ENCODE measurements around the gene FHOD3.
"Not testable (repeated sequence)": the region's sequence is repeated elsewhere in the genome, so short reads cannot be mapped to it uniquely, and the experiment has no call there.

The FHOD3 gene

GRCh38 chr18:36352384-36352783 lies 54.9 kb downstream of the FHOD3 start:
- no peak for DNase-seq

GRCh38 chr18:36354989-36355388 lies 57.5 kb downstream of the FHOD3 start:
- DNase-seq, result no peak

DNA sequence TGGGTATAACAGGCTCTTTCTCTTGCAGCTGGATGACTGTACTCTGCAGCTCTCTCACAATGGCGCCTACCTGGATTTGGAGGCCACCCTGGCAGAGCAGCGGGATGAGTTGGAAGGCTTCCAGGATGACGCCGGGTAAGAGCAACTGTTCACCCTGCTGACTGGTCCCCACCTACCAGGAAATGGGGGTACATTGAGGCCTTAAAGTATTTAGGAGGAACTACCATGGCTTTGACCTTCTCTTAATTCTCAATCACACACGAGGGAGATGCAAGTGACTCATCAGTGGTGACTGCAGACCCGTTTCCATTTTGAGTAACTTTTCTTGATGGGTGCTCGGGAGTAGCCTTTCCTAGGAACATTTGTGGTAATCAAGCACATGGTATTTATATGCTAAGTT lies 58.0 kb downstream of the FHOD3 start:
- DNase-seq, result no peak

- not testable (repeated sequence) for DNase-seq
Measured at GRCh38 chr18:36356741-36357140, 59.2 kb downstream of the FHOD3 start.

DNA sequence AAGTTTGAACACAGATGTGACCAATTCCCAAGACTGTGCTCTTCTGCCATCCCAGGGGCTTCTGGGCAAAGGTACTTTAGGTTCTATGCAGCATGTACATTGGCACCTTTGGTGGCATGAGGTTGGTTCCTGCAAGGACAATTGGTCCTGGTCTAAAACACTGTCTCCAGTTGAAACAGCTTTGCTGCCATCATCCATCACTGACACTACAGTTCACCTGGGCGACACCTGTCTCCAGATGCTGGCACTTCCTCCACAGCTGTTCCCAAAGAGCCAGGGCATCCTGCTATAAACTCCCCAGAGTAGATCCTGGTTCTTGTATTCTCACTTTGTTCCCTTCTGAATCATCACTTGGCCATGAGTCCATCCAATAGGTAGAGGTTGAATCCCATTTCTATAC lies 60.6 kb downstream of the FHOD3 start:
- no peak for DNase-seq

DNA sequence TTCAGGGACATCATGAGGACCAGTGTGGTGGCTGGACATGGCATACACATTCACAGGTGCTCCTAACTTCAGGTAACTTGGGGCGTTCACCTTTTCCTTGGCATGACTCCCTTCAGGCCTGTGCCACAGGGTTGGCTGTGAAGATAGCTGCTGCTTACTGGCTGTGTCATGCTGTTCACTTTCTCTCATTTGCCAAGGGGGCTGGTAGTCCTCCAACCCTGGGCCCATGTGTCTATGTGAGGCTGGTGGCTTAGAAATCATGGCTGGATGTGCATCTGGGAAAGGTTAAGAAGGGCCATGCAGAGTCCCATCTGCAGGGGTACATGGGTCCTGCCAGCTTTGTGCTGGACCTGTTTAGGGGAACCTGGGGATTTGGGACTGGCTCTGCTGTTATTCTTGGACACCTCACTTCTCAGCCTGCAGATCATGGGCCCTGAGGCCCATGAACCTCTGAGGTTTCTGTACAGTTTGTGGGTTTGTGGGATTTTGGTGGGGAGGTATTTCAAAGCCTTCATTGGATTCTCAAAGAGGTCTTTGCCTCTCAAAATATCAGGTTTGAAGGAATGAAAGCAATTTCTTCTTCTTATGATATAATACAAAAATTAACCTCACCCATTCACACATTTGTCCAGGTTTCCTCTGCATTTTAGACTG lies 62.9 kb downstream of the FHOD3 start:
- no peak for DNase-seq

DNA sequence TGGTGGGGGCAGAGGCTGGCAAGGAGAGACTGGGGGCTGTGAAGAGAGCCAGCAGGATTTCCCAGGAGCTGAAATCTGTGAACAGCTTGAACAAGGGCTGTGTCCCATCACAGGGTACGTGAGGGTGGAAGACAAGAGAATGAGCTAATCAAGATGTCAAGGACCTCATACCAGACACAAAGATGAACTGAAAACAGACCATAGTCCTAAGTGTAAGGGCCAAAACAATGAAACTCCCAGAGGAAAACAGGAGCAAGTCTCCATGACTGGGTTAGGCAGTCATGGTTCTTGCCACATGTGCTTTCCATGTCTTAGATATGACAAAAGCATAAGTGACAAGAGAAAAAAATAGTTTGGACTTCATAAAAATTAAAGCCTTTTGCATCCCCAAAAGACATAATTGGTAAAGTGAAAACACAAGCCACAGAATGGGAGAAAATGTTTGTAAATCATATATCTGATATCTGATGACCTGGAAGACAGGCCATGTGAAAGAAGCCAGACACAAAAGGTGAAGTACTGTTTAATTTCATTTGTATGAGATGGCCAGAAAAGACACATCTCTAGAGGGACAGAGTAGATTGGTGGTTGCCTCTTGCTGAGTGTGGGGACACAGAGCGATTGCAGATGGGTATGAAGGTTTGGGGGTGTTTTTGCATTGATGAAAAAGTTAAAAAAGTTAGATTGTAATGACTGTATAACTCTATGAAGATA lies 67.6 kb downstream of the FHOD3 start:
- DNase-seq, result no peak

DNA sequence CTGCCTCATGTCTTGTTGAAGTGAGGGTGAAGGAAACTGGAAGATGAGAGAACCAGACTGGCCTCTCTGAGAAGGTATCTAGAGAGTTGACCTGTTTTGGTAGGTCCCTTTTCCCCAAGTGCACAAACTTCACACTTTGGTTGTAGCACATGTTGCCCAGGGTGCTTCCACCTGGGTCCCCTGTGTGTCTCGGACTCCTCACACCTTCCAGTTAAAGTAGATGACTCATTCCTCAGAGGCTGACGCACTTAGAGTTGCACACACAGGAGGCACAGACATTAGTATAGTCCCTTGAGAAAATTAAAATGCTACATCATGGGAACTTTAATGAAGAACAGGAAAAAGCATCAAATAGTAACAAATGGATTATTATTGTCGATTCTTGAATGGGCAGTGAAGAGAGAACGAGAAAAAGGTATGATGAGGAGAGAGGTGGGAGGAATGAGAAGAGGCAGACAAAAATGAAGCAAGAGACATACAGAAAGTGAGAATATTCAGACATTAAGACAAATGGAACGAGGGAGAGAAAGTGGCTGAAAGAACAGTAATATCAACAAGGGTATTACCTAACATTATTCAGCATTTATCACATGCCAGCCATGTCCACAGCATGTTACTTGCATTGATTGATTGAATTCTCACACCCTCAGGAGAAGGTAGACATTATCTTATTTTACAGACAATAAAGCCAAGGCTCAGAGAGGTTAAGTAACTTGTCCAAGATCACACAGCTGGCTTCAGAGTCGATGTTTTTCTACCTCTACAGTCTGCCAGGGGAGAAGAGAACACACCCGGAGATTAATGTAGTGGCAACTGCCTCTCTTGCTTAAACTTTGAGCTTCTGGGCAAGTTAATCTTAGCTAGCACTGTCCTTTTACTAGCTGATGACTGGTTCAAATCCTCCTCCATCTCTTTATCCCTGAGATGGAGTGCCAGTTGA lies 68.6 kb downstream of the FHOD3 start:
- DNase-seq, result no peak

GRCh38 chr18:36366994-36367839 lies 69.7 kb downstream of the FHOD3 start:
- no peak for DNase-seq

DNA sequence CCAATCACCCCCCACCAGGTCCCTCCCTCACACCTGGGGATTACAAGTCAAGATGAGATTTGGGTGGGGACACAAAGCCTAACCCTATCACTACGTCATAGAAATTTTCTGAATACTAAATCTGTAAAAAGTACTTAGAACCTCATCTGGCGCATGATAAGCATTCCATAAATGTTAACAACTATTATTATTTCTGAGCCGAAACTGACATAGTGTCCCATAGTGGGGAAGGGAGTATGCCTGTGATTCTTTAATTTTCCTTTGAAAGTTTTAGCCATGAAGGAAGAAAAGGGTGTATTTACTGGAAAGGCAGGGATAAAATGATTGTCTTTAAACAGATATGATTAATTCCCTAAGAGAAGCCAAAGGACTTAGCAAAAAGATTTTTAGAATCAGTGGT lies 71.4 kb downstream of the FHOD3 start:
- DNase-seq, result no peak

GRCh38 chr18:36372903-36373311 lies 75.4 kb downstream of the FHOD3 start:
- DNase-seq, result no peak

- DNase-seq, result no peak
Measured at GRCh38 chr18:36374262-36374661, 76.7 kb downstream of the FHOD3 start.

DNA sequence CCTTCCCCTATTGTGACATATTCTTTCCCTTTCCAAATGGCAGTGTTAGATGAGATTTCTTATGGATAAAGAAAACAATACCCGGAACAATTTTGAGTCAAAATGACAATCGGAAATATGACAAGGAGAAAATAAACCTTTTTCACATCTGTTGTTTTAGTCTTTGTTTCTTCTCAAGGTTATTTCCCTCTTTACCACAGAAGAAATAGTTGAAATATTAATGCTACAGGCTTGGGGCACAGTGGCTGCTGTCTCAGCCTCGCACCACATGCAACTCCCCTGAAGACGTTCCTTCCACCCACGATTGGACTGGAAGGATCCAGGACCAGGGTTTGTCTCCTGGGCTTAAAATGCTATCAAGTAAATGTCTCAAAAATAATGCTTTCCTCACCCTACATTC lies 77.6 kb downstream of the FHOD3 start:
- DNase-seq, result no peak

GRCh38 chr18:36376361-36376760 lies 78.8 kb downstream of the FHOD3 start:
- no peak for DNase-seq

DNA sequence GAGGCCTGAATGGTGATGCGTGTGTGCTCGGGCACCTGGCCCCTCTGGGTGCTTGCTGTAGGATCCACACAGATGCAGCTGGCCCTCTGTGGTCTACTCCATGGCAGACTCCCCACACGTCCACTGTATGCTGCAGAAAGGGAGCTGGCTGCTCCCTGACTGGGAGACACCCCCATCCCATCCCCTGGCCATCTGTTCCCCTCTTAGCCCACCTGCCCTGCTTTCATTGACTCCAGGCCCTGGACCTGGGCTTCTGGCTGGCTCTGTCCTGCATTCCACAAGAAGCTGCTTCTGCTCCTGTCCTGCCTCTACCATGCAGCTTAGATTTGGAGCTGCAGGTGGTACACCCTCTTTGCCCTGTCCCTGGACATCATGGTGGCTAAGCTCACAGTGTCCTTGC lies 80.1 kb downstream of the FHOD3 start:
- no peak for DNase-seq

GRCh38 chr18:36378205-36378604 lies 80.7 kb downstream of the FHOD3 start:
- DNase-seq, result no peak

DNA sequence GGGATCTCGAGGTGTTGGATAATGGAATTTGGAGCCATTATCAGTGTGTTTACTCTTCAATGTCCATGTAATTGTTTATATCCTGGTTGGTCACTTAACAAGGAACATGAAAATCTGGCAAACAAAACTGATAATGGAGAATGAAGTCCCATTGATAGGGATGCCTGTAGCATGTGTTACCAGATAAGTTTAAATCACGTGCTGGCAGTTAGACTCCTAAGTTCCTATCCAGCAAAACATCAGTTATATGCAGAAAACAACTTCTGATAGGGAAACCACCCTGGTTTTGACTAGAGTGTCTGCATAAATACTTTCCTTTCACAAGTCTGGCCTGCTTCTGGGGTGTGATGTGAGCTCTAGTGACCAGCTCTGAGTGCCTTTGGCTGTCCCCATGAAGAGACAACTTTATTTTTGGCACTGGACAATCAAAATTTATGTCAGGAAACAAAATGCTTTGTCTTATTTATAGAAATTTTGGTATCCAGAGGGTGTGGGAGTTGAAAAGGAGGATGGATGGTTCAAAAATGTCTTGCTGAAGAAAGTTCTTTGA lies 82.0 kb downstream of the FHOD3 start:
- DNase-seq, result no peak

DNA sequence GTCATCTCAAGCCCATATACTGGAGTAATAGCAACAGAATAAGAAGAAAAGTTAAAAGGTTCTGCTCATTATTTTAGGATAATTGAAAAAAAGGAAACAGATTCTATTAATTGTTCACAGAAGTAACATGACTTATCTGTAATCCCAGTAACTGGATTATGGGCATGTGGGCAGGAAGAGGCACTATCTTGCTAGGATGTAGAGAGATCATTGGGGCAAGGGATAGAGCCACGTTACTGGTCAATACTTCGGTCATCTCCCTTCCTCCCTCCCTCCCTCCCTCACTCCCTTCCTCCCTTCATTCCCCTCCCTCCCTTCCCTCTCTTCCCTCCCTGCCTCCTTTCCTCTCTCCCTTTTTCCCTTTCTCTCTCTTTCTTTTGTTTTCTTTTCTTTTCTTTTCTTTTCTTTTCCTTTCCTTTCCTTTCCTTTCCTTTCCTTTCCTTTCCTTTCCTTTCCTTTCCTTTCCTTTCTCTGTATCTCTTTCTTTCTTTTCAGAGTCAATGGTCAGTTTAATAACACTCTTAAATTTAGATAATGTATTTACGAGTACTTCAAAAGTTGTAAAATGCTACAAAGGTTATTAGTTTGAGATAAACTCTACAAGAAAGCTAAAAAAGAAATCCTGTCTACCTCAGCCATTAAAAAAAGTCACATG lies 82.8 kb downstream of the FHOD3 start:
- no peak for DNase-seq

DNA sequence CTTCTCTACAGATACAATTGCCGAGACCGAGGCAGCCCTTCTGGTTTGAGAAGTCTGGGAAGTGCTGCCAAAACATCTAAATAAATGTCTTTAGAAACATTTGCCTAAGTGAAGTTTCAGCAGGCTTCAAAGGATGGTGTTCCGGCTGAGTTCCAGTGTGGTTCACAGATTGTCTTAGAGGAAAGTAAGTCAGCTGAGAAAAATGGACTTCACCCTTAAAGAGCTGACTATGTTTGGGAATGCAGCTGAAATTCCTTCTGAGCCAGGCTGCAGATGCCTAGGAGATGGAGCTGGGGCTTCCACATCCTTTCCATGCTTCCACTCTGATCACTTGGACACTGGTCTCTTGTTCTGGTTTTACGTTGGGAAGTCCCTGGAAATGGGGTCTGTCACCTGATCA lies 83.6 kb downstream of the FHOD3 start:
- no peak for DNase-seq

DNA sequence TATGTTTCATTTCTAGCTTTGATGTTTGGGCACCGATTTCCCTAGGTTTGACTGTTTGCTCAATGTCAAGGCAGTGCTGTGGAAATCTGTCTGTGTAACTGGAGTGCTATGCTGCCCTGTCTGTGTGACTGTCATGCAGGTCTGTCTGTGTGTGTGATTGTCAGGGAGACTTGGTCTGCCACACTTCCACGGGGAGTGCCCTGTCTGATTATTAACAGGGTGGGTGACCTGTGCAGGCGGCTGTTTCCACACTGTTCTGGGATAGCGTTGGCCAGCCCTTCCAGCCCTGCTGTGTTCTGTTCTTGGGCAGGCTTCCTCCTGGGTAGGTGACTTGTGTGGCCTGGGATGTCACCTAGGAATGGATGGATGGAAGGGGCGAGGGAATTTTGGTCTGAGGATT lies 85.3 kb downstream of the FHOD3 start:
- DNase-seq, result no peak

DNA sequence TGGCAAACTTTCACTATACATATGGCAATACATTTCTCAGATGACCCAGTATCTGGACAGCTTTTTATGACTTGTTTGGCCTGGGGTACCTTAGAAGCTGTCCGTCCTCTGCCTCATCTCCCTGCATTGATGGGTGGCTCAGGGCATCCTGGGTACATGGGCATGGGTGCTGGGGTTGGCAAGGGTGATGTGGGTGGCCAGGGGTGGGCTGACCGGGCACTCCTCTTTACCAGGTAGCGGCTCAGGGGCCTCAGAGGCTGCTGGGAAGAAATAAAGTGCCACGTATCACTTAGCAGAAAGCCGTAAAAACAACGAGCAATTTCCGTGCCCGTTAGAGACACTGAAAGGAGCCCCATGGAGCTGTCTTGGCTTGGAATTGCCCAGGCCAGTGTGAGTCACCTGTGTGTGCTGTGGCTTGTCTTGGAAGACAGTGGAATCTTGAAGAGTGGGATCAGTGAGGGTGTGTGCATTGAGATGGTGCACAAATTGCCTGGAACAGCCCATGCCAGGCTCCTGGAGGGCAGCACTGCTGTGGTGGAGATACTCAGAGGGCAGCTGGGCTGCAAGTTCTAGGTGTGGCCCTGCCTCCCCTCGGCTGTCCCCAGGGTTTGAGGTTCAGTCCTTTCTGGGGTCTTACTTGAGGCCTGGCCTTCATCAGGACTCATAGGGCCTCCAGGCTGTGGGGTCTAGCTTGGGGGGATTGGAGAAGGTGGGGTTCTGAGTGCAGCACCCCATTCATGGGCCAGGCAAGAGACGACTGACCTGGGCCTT lies 88.8 kb downstream of the FHOD3 start:
- DNase-seq, result no peak
